GM18951 (cell line): ENCODE data around the gene NSMF.
"Not testable (repeated sequence)": the region's sequence is repeated elsewhere in the genome, so short reads cannot be mapped to it uniquely, and the experiment has no call there.

ENCODE experiments used
- POLR2A ChIP-seq: IDR thresholded peaks from 4 replicates; pipeline ENCODE4 v1.6.1; 2011; ENCODE audit warnings: mild to moderate bottlenecking; ENCODE audit not compliant: insufficient read length, insufficient read depth; ENCODE audit errors: extremely low read depth
- in situ Hi-C: fragments of 300-500 bp; cut with MboI; formaldehyde crosslinking; loops from one replicate; pipeline ENCODE4 v1.12.0; 2022; ENCODE audit warnings: low sequenced_read_pairs, mixed read lengths, inconsistent platforms; ENCODE audit not compliant: unreplicated experiment

The NSMF gene

GRCh38 chr9:137456061-137456863 is 2.9 kb downstream of the NSMF start:
- in situ Hi-C loops, result no loop called here

GRCh38 chr9:137455359-137455991 is 3.7 kb downstream of the NSMF start:
- in situ Hi-C loops, result no loop called here

More at GRCh38 chr9:137456061-137456863, 2.9 kb downstream of the NSMF start:
- no peak for TF ChIP-seq POLR2A

GRCh38 chr9:137454597-137455358 is 4.4 kb downstream of the NSMF start:
- in situ Hi-C loops, result no loop called here
- TF ChIP-seq POLR2A, result no peak

More at GRCh38 chr9:137455359-137455991, 3.7 kb downstream of the NSMF start:
- TF ChIP-seq POLR2A, result no peak

DNA sequence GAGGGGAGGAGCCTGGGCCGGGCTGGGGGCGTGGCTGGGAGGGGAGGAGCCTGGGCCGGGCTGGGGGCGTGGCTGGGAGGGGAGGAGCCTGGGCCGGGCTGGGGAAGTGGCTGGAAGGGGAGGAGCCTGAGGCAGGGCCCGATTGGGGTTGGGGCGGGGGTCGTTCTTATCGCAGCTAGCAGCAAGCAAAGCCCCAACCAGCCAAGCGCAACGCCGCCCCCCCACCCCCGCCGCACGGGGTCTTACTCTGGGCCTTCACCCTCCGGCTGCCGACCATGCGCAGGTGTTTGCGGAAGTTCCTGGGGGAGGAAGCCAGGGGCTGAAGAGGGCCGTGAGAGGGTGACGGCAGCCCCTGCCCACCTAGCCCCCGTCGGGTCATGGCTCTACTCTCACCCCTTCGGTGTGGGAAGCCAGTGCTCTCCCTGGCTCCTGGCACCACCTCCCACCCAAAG is 5.0 kb downstream of the NSMF start:
- in situ Hi-C loops, result no loop called here
- peak; percentile 39 for TF ChIP-seq POLR2A

- in situ Hi-C loops, result no loop called here
- TF ChIP-seq POLR2A, result no peak
Measured at GRCh38 chr9:137453643-137454081, 5.5 kb downstream of the NSMF start.

- no peak for TF ChIP-seq POLR2A
- in situ Hi-C loops, result no loop called here
Measured at GRCh38 chr9:137452761-137453642, 6.1 kb downstream of the NSMF start.

DNA sequence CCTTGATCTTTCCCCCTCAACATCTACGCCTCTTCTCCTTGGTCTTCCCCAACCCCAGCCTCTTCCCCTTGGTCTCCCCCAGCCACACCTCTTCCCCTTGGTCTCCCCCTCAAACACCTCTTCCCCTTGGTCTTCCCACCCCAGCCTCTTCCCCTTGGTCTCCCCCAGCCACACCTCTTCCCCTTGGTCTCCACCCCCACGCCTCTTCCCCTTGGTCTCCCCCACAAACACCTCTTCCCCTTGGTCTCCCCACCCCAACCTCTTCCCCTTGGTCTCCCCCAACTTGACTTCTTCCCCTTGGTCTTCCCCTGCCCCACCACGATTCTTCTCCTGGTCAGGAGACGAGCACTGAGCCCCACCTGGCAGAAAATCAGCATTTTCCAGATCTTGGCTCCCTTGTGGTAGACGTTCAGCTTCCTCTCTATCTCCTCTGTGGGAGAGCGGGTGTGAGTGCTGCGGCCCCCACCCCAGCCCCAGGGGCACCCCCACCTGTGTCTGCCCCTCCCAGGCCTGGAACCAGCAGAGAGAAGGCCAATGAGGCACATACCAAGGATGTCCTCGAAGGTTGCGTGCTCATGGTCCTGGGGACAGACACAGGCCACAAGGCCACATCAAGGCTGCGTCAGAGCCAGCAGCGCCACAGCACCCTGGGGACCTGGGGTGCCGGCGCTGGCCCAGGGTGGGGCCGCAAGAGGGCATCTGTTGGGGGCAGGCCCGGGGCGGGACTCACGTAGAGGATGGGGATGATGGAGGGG is 7.0 kb downstream of the NSMF start:
- in situ Hi-C loops, result no loop called here

GRCh38 chr9:137451264-137452005 is 7.7 kb downstream of the NSMF start:
- in situ Hi-C loops, result not testable (repeated sequence)

More for the DNA sequence above, 7.0 kb downstream of the NSMF start:
- no peak for TF ChIP-seq POLR2A

DNA sequence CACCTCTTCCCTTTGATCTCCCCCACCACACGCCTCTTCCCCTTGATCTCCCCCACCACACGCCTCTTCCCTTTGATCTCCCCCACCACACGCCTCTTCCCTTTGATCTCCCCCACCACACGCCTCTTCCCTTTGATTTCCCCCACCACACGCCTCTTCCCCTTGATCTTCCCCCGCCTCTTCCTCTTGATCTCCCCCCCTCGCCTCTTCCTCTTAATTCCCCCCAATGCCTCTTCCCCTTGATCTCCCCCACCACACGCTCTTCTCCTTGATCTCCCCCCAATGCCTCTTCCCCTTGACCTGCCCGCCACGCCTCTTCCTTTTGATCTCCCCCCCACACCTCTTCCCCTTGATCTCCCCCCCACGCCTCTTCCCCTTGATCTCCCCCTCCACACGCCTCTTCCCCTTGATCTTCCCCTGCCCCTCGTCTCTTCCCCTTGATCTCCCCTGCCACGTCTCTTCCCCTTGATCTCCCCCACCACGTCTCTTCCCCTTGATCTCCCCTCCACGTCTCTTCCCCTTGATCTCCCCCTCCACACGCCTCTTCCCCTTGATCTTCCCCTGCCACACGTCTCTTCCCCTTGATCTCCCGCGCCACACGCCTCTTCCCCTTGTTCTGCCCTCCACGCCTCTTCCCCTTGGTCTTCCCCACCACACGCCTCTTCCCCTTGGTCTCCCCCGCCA is 8.5 kb downstream of the NSMF start:
- in situ Hi-C loops, result not testable (repeated sequence)

GRCh38 chr9:137449931-137450538 is 9.1 kb downstream of the NSMF start:
- in situ Hi-C loops, result no loop called here
- TF ChIP-seq POLR2A, result no peak
